ENCODE measurements around the gene FJX1.

The FJX1 gene

GRCh38 chr11:35617687-35618496 is at the start of gene FJX1:
Gene FJX1, plus strand, starts transcription at chr11:35618460. Its CDS starts 177 bp downstream, at chr11:35618637.
- DNase-seq = peak; percentile 30

GRCh38 chr11:35571696-35572095 is 46.6 kb upstream of the FJX1 start:
- no peak for DNase-seq

GRCh38 chr11:35579557-35580396 is 38.5 kb upstream of the FJX1 start:
- DNase-seq = no peak

- DNase-seq = no peak
Observed at GRCh38 chr11:35580397-35580781, 37.9 kb upstream of the FJX1 start.

DNA sequence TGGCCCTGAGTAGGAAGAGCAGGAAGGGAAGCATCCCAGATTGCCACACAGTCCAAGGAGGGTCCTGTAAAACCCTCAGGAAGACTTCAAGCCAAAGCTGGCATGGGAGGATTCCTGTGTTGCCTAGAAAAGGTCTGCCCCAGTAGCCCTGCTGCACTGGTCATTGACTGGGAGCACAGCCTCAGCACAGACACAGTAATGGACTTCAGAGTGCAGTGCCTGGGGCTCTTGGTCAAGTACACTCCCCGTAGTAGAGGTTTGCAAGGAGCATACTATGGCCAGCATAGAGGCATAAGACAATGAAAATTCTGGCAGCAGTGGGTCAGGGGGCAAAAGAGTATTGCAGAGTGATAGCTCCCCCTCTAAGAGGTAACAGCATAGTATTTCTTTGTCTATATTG is 36.2 kb upstream of the FJX1 start:
- no peak for DNase-seq

GRCh38 chr11:35583126-35583525 is 35.1 kb upstream of the FJX1 start:
- DNase-seq = no peak

- no peak for DNase-seq
Observed at GRCh38 chr11:35583843-35584242, 34.4 kb upstream of the FJX1 start.

GRCh38 chr11:35584321-35584720 is 33.9 kb upstream of the FJX1 start:
- DNase-seq = no peak

DNA sequence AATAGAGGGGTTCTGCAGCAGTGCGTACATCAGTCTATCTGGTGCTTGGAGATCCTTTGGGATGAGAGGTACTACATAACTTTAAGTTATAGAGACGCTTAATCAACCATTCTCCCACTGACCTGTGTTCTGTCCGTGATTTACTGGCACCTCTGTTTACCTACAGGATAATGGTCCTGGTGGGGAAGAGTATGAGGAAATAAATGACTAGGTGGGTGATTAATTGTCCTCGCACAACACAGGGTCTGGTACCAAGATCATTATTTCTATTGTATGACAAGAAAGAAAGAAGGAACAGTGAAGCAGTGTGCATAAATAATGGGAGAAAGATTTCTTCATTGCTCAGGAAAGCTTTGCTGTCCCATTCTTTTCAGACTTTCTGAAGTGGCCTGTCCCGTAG is 32.8 kb upstream of the FJX1 start:
- DNase-seq = no peak

DNA sequence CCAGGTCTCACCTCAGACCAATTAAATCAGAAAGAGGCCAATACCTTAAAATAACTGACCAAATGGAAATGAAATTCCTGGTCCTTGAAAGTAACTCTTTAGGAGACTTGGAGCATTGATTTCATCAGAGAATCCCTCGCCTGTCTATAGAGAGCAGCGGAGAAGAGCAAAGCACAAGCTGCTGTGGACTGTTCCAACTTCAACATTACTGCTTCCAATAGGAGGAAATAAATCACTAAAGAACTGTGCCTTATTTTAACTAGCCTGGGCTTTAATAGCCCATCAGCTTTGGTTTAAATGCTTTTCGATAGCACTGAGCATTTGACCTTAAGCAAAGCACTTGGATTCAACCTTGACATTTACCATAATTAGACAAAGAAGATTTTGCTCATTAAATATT is 32.0 kb upstream of the FJX1 start:
- no peak for DNase-seq

DNA sequence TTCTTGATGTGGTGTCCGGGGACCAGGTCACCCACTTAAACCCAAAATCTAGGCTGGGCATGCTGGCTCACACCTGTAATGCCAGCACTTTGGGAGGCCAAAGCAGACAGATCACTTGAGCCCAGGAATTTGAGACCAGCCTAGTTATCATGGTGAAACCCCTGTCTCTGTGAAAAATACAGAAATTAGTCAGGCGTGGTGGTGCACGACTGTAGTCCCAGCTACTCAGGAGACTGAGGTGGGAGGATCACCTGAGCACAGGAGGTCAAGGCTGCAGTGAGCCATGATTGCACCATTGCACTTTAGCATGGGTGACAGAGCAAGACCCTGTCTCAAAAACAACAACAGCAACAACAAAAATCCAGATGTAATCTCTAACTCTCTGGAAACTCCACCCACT is 30.3 kb upstream of the FJX1 start:
- no peak for DNase-seq

DNA sequence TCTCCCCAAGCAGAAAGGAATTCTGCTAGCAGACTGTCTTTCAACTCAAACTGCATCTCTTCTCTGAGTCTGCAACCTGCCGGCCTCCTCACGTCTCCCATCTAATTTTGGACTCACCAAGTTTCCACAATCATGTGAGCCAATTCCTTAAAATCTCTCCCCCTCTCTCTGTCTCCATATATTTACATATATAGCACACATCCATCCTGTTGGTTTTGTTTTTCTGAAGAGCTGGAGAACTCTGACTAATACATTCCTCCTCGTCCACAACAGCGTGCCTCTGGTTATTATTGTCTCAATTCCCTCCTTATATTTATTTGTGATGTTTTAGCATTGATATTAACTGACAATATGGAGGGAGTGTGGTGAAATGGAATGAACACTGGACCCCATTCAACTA is 29.6 kb upstream of the FJX1 start:
- no peak for DNase-seq

- no peak for DNase-seq
Observed at GRCh38 chr11:35589281-35589680, 29.0 kb upstream of the FJX1 start.

DNA sequence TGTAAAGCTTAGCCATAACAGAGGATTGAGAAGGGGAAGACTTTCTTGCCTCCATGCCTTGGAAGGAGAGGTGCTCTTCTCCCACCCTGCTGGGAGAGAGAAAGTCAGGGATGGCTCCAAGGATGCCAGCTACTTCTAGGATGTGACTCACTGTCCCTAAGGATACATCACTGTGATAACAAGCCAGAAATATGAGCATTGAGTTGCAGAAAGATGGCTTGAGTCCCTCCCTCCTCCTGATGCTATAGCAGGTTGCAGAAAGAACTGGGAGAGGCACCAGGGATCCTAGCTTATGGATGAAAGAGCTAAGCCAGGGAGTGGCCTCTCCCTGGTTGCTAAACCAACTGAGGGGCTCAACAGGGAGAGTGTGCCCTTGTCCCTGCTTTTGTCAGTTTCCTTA is 27.8 kb upstream of the FJX1 start:
- no peak for DNase-seq

GRCh38 chr11:35593143-35593542 is 25.1 kb upstream of the FJX1 start:
- DNase-seq = no peak

- DNase-seq = no peak
Observed at GRCh38 chr11:35594680-35595079, 23.6 kb upstream of the FJX1 start.

DNA sequence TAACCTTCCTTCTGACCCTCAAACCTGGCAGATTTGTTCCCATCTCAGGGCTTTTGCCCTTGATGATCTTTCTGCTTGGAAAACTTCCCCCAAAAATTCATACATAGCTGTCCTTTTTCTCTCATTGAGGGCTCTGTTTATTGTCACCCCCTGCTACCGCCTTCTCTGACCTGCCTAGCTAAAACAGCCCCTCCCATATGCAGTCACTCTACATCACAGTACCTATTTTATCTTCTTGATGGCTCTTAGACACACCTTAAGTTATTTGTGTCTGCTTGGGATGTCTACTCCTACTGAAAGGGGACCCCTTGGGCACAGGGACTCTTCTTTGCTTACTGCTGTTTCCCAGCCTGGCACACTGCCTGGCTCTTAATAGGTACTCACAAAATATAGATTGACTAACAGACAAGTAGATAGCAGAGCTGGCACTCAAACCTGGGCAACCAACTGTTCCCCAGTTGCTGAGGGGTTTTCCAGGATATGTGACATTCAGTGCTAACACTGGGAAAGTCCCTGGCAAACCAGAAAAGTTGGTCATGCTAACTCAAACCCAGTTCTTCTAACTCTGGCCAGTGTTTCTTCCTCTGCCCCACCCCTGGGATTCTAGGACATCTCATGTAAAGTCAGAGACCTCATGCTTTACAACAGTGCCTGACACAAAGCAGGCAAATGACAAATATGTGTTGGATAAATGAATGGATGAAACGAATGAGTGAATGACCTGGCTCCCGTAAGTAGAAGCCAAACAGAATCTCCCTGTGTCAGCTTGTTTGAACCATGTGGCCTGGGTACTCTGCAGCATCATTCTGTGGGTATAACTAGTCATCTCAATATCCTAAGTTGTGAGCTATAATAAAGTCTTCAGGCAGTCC is 19.8 kb upstream of the FJX1 start:
- no peak for DNase-seq

DNA sequence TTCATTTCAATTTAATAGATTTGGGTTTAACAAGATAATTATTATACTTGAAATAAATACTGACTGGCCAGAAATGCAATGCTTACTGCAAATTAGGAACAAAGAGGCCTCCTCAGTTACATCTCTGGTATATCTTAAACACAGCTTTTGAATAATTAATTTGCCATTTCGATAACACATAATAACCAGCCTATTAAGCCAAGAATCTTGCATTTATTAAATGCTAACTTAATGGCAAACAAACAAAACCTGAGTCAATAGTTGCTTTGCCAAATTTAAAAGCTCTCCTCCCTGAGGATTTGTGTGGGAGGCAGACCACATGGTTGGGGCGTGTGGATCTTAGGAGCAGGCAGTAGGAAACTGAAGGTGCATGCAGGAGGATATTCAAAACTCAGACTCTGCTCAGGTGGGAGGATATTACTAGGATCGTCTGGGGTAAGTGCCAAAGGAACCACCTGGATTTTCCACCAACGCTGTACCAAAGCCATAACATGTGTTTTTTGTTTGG is 17.9 kb upstream of the FJX1 start:
- DNase-seq = no peak

DNA sequence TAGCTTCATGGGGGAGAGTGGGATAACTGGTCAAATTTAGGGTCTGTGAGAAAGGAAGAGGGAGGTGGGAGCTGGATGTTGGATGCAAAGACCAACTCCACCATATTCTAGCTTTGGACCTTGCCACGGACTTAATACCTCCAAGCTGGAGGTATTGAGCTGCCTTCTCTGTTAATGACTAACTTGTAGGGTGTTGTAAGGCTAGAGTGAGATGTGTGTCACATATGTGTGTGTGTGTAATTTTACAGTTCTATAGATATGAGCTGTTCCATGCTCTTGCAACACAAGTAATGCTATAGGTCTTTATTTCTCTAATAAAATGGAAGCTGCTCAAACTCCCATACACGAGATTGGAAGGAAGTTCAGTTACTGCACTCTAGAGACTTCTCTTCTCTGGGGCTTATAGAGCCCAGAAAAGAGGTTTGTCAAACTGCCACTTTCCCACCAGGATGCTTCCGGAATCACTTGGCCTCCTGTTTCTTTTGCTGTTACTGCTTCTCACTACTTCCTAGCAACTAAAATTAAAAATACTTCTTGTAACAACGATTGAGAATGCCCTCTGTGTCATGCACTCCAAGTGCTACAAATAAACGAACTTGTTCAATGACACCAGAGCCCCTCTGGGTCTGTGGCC is 16.0 kb upstream of the FJX1 start:
- no peak for DNase-seq

- DNase-seq = no peak
Observed at GRCh38 chr11:35602979-35603378, 15.3 kb upstream of the FJX1 start.

GRCh38 chr11:35605706-35606105 is 12.6 kb upstream of the FJX1 start:
- DNase-seq = no peak

- no peak for DNase-seq
Observed at GRCh38 chr11:35606206-35606605, 12.1 kb upstream of the FJX1 start.

DNA sequence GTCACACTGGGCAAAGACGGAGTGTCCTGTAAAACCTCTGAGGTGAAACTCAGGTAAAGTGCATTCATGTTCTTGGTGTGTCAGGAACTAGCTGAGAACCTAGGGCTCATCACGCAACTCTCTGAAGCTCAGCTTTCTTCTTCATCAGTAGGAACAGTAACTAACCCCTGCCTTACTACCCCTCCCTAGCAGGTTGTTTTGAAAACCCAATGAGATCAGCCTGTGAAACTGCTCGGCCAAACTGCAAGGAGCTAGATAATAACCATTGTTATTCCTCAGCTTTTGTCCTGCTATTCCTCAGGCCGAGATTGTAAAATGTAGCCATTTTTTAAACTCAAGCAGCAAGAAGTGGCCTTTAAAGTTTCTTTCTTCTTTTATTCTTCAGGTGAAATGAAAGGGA is 9.8 kb upstream of the FJX1 start:
- no peak for DNase-seq
